Measurements from ENCODE around the gene TMCO4.
A peak's percentile ranks its signal among the peaks of the same experiment; 100 is the strongest.
"Not testable (repeated sequence)": the region's sequence is repeated elsewhere in the genome, so short reads cannot be mapped to it uniquely, and the experiment has no call there.

TMCO4 gene

DNA sequence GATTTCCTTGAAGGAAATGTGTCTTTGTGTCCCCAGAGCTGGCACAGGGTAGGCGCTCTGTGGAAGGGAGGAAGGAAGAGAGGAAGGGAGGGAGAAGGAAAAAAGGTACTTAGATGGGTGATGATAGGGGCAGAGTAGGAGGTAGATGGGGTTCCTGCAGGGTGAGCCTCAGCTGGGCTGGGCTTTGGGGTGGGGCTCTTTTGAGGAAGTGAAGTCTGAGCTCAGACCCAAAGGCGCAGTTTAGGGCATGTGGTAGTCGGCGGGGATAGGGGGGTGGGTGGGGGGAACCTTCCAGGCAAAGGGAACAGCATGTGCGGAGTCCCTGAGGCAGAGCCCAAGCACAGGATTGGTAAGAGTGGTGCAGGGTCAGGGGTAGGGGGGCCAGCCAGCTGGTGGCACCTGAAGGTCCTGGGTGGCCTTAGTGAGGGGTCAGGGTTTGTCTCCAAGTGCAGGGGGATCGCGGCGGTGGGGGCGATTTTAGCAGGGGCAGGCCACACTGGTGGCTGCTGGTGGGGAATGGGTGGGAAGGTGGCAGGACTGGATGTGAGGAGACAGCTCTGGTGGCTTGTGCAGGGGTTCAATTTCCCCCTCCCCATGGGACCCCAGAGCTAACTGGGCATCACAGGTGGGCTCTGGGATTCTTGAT, 143.5 kb downstream of the TMCO4 start:
- no peak for DNase-seq (ENCODE audit: low read depth in 2 of 2)

GRCh38 chr1:19655718-19656080, 144.0 kb downstream of the TMCO4 start:
- no peak for DNase-seq (ENCODE audit: low read depth in 2 of 2)

DNA sequence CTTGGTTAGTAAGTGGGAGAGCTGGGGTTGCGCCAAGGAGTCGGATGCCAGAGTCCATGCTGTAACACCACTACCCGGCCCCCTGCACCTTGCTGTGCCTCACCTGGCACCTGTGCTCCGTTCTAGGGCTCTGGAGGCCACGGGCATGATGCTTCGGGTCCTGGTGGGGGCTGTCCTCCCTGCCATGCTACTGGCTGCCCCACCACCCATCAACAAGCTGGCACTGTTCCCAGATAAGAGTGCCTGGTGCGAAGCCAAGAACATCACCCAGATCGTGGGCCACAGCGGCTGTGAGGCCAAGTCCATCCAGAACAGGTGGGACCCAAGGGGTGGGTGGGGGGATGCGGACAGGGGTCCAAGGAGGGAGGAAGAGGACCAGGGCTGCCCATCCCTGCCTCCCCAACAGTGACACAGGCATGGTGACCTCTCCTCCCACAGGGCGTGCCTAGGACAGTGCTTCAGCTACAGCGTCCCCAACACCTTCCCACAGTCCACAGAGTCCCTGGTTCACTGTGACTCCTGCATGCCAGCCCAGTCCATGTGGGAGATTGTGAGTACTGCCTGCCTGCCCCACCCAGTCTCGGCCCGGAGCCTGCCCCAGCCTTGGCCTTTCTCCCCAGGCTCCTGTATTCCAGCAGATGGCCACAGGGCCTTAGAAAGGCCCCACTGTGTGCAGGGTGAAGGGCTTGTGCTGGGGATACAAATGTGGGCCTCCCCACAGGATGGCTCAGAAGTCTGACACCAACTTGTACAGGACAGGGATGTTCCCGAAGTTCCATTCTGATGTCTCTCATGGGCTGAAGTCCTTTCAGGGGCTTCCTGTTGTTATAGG, 144.6 kb downstream of the TMCO4 start:
- DNase-seq (ENCODE audit: low read depth in 2 of 2) = no peak

GRCh38 chr1:19654386-19654785, 145.3 kb downstream of the TMCO4 start:
- DNase-seq (ENCODE audit: low read depth in 2 of 2) = no peak

DNA sequence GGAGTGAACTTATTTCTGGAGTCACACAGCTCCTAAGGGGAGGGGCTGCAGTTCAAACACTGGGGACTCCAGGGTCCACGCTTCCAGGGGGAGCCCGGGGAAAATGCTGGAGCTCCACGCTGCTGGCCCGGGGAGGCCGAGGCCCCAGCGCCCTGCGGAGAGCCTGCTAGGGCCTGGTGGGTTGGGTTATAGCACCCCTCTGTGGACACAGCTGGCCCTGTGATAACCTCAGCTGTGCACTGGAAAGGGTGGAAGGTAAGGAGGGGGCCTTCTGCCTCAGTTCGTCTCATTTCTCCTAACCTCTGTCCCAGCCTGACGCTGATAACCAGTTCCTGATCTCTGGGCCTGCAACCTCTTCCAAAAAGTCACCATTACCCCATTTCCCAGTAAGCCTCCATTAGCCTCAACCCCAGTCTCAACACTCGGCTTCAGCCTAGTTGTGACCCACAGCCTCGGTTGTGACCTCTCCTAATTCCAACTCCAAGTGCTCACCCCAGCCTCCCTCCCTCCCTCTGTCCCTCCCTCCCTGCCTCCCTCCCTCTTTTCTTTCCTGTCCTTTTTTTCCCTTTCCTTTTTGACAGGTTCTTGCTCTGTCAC, 148.5 kb downstream of the TMCO4 start:
- no peak for DNase-seq (ENCODE audit: low read depth in 2 of 2)

GRCh38 chr1:19650416-19651140, 149.1 kb downstream of the TMCO4 start:
- no peak for DNase-seq (ENCODE audit: low read depth in 2 of 2)

GRCh38 chr1:19648689-19649088, 151.0 kb downstream of the TMCO4 start:
- no peak for DNase-seq (ENCODE audit: low read depth in 2 of 2)

- no peak for DNase-seq (ENCODE audit: low read depth in 2 of 2)
Observed at GRCh38 chr1:19648239-19648638, 151.5 kb downstream of the TMCO4 start.

DNA sequence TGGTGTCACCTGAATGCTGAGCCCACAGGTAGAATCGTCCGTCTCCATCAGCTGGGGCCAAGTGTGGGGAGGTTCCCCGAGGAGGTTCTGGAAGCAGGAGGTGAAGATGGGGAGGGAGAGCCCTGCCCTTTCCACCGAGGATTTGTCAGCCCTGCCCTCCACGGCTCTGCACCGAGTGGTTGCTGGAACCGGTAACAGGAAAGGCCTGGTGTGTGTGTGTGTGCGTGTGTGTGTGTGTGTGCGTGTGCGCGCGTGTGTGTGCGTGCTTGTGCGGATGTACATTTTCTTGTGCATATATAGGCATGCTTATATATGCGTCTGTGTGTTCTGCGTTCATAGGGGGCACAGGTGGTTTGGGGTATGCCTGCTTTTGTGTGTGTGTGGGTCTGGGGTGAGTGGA, 152.1 kb downstream of the TMCO4 start:
- no peak for DNase-seq (ENCODE audit: low read depth in 2 of 2)

DNA sequence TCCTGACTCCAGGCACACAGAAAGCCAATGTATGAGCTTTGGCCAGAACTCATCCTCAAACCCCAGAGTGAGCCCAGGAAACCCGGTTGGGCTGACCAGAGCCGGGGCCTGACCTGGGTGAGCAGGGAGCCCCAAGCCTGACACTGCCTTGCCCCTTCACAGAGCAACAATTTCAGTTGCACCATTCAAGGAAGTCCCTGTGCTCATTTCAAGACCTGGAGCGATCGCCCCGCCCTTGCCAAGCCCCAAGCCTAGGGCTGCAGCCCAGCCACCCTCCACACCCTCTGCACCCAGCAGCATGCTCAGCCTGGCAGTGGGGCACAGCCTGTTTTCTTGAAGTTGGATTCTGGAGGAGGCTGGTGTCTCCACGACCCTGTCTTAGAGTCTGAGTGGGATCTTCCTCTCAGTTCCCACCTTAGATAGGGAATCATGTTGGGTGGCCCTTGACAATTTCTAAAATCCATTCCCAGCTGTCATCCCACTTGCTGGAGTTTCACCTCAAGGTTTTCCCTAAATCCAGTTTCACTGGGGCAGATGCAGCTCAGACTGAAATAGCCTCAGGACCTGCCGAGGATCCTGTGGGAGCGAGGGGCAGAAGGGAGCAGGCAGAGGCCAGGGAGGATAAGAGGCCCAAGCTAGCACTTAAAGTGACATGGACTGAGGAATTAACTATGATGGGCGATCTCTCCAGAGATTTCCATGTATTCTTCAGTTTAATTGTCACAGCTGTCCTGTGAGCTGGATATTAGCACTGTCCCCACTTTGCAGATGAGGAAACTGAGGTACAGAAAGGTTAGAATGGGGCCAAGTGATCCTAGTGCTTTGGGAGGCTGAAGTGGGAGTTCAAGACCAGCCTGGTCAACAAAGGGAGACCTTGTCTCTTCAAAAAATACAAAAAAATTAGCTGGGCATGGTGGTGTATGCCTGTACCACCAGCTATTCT, 153.1 kb downstream of the TMCO4 start:
- no peak for DNase-seq (ENCODE audit: low read depth in 2 of 2)

GRCh38 chr1:19645411-19646251, 154.1 kb downstream of the TMCO4 start:
- no peak for DNase-seq (ENCODE audit: low read depth in 2 of 2)

DNA sequence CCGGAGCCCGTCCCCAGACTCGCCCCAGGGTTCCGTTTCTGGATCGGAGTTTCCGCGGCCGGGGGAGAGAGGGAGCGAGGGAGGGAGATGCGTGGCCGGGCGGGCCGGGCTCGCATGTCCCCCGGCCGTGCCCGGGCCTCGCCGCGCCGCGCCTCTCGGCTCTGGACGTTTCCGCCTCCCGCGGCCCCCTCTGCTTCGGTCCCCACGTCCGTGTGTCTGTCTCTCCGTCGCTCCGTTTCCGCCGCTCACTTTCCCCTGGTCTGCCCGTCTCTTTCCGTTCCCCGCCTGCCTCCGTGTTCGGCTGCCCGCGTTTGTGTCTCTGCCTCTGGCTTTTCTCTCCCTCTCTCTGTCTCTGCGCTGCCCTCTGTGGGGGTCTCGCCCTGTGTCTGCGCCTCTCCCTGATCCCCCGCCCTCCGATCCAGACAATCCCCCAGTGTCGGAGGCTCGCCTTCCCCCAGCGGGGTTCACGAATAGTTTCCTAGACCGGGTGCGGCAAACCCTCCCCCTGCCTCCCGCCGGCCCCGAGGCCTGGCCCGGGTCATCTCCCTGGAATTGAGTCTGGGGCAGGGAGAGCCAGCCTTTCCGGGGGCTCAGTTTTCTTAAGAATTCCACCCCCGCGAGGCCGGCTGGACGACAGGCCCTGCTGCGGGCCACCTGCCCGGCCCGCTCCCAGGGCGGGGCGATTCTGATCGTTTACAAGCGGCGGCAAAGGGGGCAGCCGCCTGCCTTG, 154.9 kb downstream of the TMCO4 start:
- DNase-seq (ENCODE audit: low read depth in 2 of 2) = no peak

- DNase-seq (ENCODE audit: low read depth in 2 of 2) = no peak
Observed at GRCh38 chr1:19644395-19644680, 155.4 kb downstream of the TMCO4 start.

DNA sequence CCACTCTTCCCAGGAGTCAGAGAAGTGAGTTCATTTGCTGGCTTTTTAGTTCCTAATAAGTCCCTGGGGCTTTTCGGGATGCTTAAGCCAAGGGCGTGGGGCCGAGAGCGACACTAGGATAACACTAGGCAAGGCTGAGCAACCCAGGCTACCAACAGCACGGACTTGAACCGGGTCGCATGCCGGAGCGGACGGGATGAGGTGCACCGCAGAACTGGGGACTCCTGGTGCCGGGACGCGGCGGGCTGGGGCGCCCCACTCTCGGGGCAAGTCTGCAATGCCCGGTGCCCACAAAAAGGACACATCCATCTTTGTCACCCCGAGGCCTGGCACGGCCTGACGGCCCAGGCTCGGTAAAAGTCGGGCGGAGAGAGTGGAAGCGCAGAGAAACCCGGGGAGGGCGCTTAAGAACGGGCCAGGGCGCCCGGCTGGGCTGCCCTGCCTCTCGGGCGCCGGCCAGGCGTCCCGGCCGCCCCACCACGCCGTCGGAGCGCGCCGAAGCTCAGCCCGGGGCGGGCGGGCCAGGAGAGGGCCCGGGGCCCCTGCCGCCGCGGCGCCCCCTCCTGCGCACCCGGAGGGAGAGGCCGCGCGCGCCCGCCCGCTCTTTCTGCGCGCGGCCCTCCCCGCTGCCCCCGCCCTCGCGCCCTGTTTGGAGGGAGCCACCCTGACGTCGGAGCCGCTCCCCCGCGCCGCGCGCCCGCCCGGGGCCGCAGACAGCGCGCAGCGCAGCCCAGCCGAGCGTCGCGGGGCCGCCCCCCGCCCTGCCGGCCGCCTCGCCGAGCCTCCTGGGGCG, 155.9 kb downstream of the TMCO4 start, which contains the start of gene NBL1:
Gene NBL1, plus strand, starts transcription at position 710 of the 793 bp plus-strand sequence. CDS start 10,720 bp downstream, outside the sequence.
- peak; percentile 39 to 62 for DNase-seq (ENCODE audit: low read depth in 2 of 2)

DNA sequence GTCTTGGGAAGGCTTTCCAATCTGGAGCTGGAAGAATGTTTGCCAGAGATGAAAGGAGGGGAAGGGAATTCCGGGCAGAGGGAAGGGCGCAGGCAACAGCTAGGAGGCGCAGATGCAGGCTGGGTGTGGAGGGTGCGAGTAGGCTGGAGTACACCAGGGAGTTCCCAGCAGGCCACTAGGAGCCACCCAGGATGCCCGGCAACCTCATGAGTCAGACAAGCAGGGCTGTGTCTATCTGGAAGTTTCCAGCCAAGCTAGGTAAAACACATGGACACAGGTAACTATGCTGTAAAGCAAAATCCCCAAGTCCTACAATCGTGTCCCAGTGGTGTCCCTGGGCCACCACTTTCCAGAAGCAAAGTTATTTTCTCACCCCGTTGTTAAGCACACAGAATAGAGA, 156.6 kb downstream of the TMCO4 start:
- DNase-seq (ENCODE audit: low read depth in 2 of 2) = no peak

DNA sequence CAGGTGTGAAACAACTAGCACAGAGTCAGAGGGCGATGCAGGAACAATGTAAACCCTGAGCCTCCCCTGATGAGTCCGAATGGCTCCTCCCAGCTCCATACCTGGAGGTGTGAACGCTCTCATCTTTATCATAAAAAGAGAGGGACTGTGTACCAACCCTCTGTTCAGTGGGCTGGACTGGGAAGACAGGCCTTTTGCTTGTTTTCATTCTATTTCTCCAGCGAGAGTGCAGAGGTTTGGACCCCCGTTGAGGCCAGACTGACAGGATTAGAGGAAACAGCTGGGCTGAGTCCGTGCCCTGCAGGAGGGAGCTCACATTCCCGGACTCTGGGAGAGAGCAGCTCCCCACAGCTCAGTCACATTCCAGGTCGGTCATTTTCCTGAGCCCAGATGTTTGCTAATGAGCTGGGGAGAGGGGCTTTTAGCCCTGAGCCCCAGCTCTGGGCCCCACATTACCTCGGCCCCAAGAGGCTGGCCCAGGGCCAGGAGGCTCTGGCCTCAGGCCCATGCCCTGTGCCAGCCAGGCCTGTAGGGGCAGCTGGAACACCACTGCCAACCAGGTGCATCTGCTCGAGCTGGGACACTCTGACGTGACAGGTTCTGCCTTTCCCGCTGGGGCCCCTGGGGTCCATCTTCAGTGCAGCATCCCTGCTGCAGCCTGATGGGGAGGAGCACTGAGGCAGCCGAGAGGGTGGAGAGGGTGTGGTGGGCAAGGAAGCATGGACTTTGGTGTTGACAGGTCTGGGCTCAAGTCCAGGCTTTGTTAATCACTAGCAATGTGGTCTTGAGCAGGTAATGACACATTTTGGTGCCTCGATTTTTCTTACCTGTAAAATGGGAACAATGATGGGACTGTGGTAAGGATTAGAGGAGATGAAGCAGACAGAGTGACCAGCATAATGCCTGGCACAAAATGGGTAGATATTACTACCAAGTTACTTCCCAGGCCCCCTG, 159.1 kb downstream of the TMCO4 start:
- DNase-seq (ENCODE audit: low read depth in 2 of 2) = no peak

DNA sequence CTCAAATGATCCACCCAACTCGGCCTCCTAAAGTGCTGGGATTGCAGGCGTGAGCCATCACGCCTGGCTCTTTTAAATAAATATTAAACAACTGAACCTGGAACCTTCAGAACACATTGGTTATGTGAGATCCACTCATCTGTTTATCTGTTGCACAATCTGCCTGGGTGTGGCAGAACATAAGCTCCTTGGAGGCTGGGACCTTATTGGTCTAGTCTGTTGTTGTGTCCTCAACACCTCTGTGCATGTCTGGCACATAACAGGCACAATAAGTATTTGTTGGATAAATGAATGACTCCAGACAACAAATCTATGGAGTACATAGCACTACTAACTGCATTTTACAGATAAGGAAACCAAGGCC, 159.7 kb downstream of the TMCO4 start:
- DNase-seq (ENCODE audit: low read depth in 2 of 2) = no peak

- not testable (repeated sequence) for DNase-seq (ENCODE audit: low read depth in 2 of 2)
Observed at GRCh38 chr1:19639228-19639627, 160.5 kb downstream of the TMCO4 start.
